A673 (cell line): ENCODE data around the gene GNAZ. TPM values are rescaled to one million over a fixed set of nuclear protein-coding genes. Genes with fewer than 3 reads are reported as not detected.

Experiments used
- BruUV-seq: library from RNA; stranded (reverse); fragments of 400-500 nt; replicated peaks from 2 replicates; lab custom pipeline; 2021; lab: Mats Ljungman, UMichigan
- CTCF ChIA-PET: fragments of 300-600 bp; sonication (Branson Sonifier 250); formaldehyde crosslinking; loops from one replicate; lab custom pipeline; 2022; ENCODE audit warnings: antibody characterized with exemption; lab: Charles Lee
- POLR2A ChIA-PET: fragments of 300-600 bp; sonication (Branson Sonifier 250); formaldehyde crosslinking; loops from one replicate; lab custom pipeline; 2022; ENCODE audit warnings: antibody characterized with exemption; ENCODE audit not compliant: low non-redundant PET; lab: Charles Lee
- DNase-seq: peaks from one replicate; pipeline ENCODE4 v3.0.0-alpha.2; 2015; ENCODE audit warnings: low spot score
- H3K27ac ChIP-seq: fragments of 200-600 bp; sonication (generic); 2 replicates; pipeline ENCODE4 v1.5.1; 2016; ENCODE audit warnings: mixed run types, low read depth, mild to moderate bottlenecking, mixed read lengths, antibody characterized with exemption, low read length; ENCODE audit not compliant: poor library complexity, severe bottlenecking
- H3K27me3 ChIP-seq: fragments of 200-600 bp; sonication (generic); replicated peaks from 2 replicates; pipeline ENCODE4 v1.6.1; 2017; ENCODE audit warnings: mixed run types, low read depth, mild to moderate bottlenecking, mixed read lengths, antibody characterized with exemption, low read length; ENCODE audit not compliant: insufficient read depth, poor library complexity
- H3K36me3 ChIP-seq: fragments of 200-600 bp; sonication (generic); 2 replicates; pipeline ENCODE4 v1.6.1; 2016; ENCODE audit warnings: mixed run types, mild to moderate bottlenecking, mixed read lengths, antibody characterized with exemption, low read length; ENCODE audit not compliant: insufficient read depth, poor library complexity, severe bottlenecking
- H3K4me1 ChIP-seq: fragments of 200-600 bp; sonication (generic); 2 replicates; pipeline ENCODE4 v1.6.1; 2017; ENCODE audit warnings: mixed run types, mild to moderate bottlenecking, mixed read lengths, antibody characterized with exemption, low read length; ENCODE audit not compliant: insufficient read depth, poor library complexity, severe bottlenecking
- H3K4me3 ChIP-seq: fragments of 200-600 bp; sonication (generic); 2 replicates; pipeline ENCODE4 v1.5.1; 2016; ENCODE audit warnings: low read depth, mixed run types, mild to moderate bottlenecking, mixed read lengths, low read length; ENCODE audit not compliant: poor library complexity, severe bottlenecking
- H3K9me3 ChIP-seq: fragments of 200-600 bp; sonication (generic); 2 replicates; pipeline ENCODE4 v1.6.1; 2016; ENCODE audit warnings: mixed run types, low read depth, mild to moderate bottlenecking, mixed read lengths, antibody characterized with exemption, low read length; ENCODE audit not compliant: poor library complexity, severe bottlenecking
- EZH2 ChIP-seq: fragments of 200-600 bp; sonication (generic); IDR thresholded peaks from 2 replicates; pipeline ENCODE4 v1.6.1; 2017; ENCODE audit warnings: borderline replicate concordance, low read depth, mild to moderate bottlenecking, mixed read lengths, antibody characterized with exemption, low read length; ENCODE audit not compliant: poor library complexity, severe bottlenecking
- intact Hi-C: fragments of 100-400 bp; cut with micrococcal nuclease; formaldehyde crosslinking; loops from one replicate; pipeline ENCODE4 v1.10.0; 2022; ENCODE audit not compliant: unreplicated experiment
- total RNA-seq: library from RNA; stranded (reverse); gene quantifications from 2 replicates; pipeline ENCODE4 v1.2.3, GENCODE V29; 2021
- TF ChIP-seq, protein P1 (sequence below): fragments of 300-800, 200-600 bp; sonication (generic); conservative IDR thresholded peaks from 2 replicates; pipeline ENCODE4 v1.5.1; 2017; ENCODE audit warnings: low read depth, mild to moderate bottlenecking, antibody characterized with exemption, low read length, moderate library complexity, mixed read lengths

The GNAZ gene
- total RNA-seq, 1 experiment from 2014 or later: 5.1 TPM

DNA sequence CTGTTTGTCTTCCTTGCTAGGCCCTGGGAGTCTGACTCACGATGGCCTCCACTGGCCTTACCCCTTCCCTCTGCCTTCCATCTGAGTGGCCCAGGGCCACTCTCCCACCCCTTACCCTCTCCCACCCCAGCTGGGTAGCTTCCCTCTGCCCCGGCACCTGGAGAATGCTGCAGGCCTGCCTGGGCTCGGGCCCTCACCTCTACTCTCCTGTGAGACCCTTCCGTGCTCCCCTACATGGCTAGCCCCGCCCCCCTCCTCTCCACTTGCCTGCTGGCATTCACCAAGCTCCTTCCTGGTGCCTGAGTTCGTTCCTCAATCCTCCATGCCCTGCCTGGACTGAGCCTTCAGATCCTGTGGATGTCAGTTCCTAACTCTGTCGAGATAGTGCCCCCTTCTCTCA, 83.7 kb downstream of the GNAZ start:
- BruUV-seq: no TSS peak
- POLR2A ChIA-PET: interaction anchor here (0.6 kb wide), 1 partner anchor 13 kb away, joined by 3 read pairs; no protein-coding TSS in a partner anchor
- no peak for DNase-seq

DNA sequence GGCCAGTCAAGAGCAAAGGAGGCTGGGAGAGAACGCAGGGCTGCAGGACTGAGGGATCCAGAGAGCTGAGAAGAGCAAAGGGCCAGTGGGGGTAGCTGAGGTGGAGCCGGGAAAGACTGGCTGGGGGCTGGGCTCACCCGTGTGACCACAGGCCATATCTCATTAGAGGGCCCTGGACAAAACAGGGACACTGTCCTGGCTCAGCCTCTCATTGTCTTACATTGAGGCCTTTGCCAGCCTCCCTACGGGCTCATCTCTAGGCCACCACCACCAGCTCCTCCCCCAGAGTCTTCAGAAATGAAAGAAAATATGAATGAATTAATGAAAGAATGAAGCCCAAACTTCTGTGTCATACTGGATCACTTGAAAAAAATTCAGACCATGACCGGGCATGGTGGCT, 84.1 kb downstream of the GNAZ start:
- H3K9me3 ChIP-seq: no peaks in the 10 kb centered on the region
- no peaks in the 10 kb centered on the region for H3K27me3 ChIP-seq
- no peaks in the 10 kb centered on the region for H3K36me3 ChIP-seq
- DNase-seq: no peak
- BruUV-seq: no TSS peak
- intact Hi-C loops: no loop called here
- no peak overlapping the region for H3K27ac ChIP-seq
- no peak overlapping the region for H3K4me3 ChIP-seq
- ChIA-PET CTCF (no interaction called here), POLR2A (no interaction called here)
- no peaks in the 10 kb centered on the region for H3K4me1 ChIP-seq
- no peak for TF ChIP-seq EZH2
- TF ChIP-seq, protein P1, sequence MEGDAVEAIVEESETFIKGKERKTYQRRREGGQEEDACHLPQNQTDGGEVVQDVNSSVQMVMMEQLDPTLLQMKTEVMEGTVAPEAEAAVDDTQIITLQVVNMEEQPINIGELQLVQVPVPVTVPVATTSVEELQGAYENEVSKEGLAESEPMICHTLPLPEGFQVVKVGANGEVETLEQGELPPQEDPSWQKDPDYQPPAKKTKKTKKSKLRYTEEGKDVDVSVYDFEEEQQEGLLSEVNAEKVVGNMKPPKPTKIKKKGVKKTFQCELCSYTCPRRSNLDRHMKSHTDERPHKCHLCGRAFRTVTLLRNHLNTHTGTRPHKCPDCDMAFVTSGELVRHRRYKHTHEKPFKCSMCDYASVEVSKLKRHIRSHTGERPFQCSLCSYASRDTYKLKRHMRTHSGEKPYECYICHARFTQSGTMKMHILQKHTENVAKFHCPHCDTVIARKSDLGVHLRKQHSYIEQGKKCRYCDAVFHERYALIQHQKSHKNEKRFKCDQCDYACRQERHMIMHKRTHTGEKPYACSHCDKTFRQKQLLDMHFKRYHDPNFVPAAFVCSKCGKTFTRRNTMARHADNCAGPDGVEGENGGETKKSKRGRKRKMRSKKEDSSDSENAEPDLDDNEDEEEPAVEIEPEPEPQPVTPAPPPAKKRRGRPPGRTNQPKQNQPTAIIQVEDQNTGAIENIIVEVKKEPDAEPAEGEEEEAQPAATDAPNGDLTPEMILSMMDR: no peak

More for the DNA sequence above, 83.7 kb downstream of the GNAZ start:
- no peaks in the 10 kb centered on the region for H3K27me3 ChIP-seq
- no peak overlapping the region for H3K4me3 ChIP-seq
- H3K27ac ChIP-seq: no peak overlapping the region
- intact Hi-C loops: no loop called here
- H3K4me1 ChIP-seq: no peaks in the 10 kb centered on the region
- no peaks in the 10 kb centered on the region for H3K36me3 ChIP-seq
- TF ChIP-seq EZH2: no peak
- TF ChIP-seq, protein P1: no peak
- H3K9me3 ChIP-seq: no peaks in the 10 kb centered on the region
- CTCF ChIA-PET: no interaction called here

DNA sequence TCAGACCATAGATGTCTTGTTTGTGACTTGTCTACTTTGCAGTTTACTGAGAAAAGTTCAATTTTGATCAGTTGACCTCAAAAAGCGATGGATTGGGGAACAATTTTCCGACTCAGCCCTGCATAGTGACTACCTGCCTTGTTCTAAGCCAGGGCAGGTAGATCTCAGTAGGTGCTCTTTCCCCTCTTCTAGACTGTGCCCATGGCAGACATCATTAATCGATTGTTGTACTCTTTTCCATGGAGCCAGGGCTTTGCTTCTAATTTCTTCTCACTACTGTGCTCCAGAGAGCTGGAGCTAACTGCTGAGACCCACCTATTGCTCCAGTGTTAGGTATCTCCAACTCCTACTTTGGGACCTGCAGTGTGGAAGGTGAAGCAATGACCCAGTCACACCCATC, 84.8 kb downstream of the GNAZ start:
- CTCF ChIA-PET: no interaction called here
- TF ChIP-seq EZH2: no peak
- TF ChIP-seq, protein P1: no peak
- no peak for DNase-seq
- Histone ChIP-seq H3K4me1 (no peaks in the 10 kb centered on the region), H3K9me3 (no peaks in the 10 kb centered on the region), H3K36me3 (no peaks in the 10 kb centered on the region), H3K4me3 (no peak overlapping the region), H3K27ac (no peak overlapping the region), H3K27me3 (no peaks in the 10 kb centered on the region)
- intact Hi-C loops: no loop called here
- no TSS peak for BruUV-seq
- POLR2A ChIA-PET: no interaction called here
